GM19452 (cell line): ENCODE results near the gene SMG6.

Source experiments
- ATAC-seq: cut with Tn5 transposase; IDR thresholded peaks from one replicate; pipeline ENCODE4 v1.9.1; 2021; ENCODE audit not compliant: unreplicated experiment

The SMG6 gene

GRCh38 chr17:2051933-2052559 is 251.5 kb downstream of the SMG6 start:
- ATAC-seq, result no peak

GRCh38 chr17:2051061-2051932 is 252.3 kb downstream of the SMG6 start:
- no peak for ATAC-seq

GRCh38 chr17:2050300-2051060 is 253.1 kb downstream of the SMG6 start:
- peak; percentile 8 for ATAC-seq

- peak; percentile 49 for ATAC-seq
Measured at GRCh38 chr17:2049333-2050299, 254.0 kb downstream of the SMG6 start.

- ATAC-seq, result no peak
Measured at GRCh38 chr17:2048805-2049204, 254.8 kb downstream of the SMG6 start.

GRCh38 chr17:2047590-2047989 is 256.0 kb downstream of the SMG6 start:
- ATAC-seq, result no peak

GRCh38 chr17:2044263-2044894 is 259.2 kb downstream of the SMG6 start:
- ATAC-seq, result no peak

GRCh38 chr17:2043785-2044184 is 259.8 kb downstream of the SMG6 start:
- ATAC-seq, result no peak

- no peak for ATAC-seq
Measured at GRCh38 chr17:2042933-2043332, 260.7 kb downstream of the SMG6 start.

- no peak for ATAC-seq
Measured at GRCh38 chr17:2042390-2042847, 261.2 kb downstream of the SMG6 start.

GRCh38 chr17:2041561-2042389 is 261.8 kb downstream of the SMG6 start, which contains the start of gene OVCA2:
Gene OVCA2 (plus strand): TSS chr17:2042022. CDS start chr17:2042048, 26 bp downstream.
- peak; percentile 92 for ATAC-seq

- no peak for ATAC-seq
Measured at GRCh38 chr17:2040942-2041560, 262.5 kb downstream of the SMG6 start.

GRCh38 chr17:2040219-2040827 is 263.3 kb downstream of the SMG6 start:
- no peak for ATAC-seq

- ATAC-seq, result no peak
Measured at GRCh38 chr17:2037155-2037554, 266.4 kb downstream of the SMG6 start.

GRCh38 chr17:2035541-2036488 is 267.8 kb downstream of the SMG6 start:
- ATAC-seq, result no peak

- no peak for ATAC-seq
Measured at GRCh38 chr17:2034806-2035540, 268.6 kb downstream of the SMG6 start.
